ENCODE measurements around the gene BPI. TPM values are rescaled to one million over a fixed set of nuclear protein-coding genes. Genes with fewer than 3 reads are reported as not detected.

The BPI gene
- total RNA-seq, 4 donors from 2014 or later, result not detected

GRCh38 chr20:38302786-38303185, 1.2 kb upstream of the BPI start:
- H3K9me3 ChIP-seq, result no peaks in the 10 kb centered on the region
- H3K36me3 ChIP-seq, result no peaks in the 10 kb centered on the region
- H3K27me3 ChIP-seq, result no peaks in the 10 kb centered on the region
- intact Hi-C loops (cut with DNase I; ENCODE audit: low total_unique reads), result loop anchor here (10.0 kb wide), 1 partner anchor 248 kb away; no protein-coding TSS in a partner anchor
- no peak overlapping the region for H3K4me3 ChIP-seq
- ATAC-seq (no peak), DNase-seq (no peak)
- TF ChIP-seq CTCF (IDR thresholded peaks at IDR 0.05 in 4 of 5, conservative IDR thresholded peaks at IDR 0.05 in 1 of 5) (no peak), POLR2A (IDR thresholded peaks at IDR 0.05) (no peak)
- in situ Hi-C loops (cut with MboI; ENCODE audit: low sequenced_read_pairs in 4 of 4), result loop anchor here in 1 of 4 donors (10.0 kb wide), 1 partner anchor 68 kb away; no protein-coding TSS in a partner anchor
- no peak overlapping the region for H3K27ac ChIP-seq
- H3K4me1 ChIP-seq, result peaks cover 0 to 7% of the 10 kb centered on the region in 2 donors

GRCh38 chr20:38304845-38305447, 990 bp downstream of the BPI start:
- H3K27me3 ChIP-seq, result no peaks in the 10 kb centered on the region
- H3K9me3 ChIP-seq, result no peaks in the 10 kb centered on the region
- H3K27ac ChIP-seq, result no peak overlapping the region
- ATAC-seq (peak in 1 of 2 donors; percentile 85), DNase-seq (peak in 1 of 2 donors; percentile 52)
- in situ Hi-C loops (cut with MboI; ENCODE audit: low sequenced_read_pairs in 4 of 4), result loop anchor here in 1 of 4 donors (10.0 kb wide), 1 partner anchor 70 kb away; no protein-coding TSS in a partner anchor
- H3K4me1 ChIP-seq, result no peaks in the 10 kb centered on the region
- TF ChIP-seq POLR2A (IDR thresholded peaks at IDR 0.05) (no peak), CTCF (IDR thresholded peaks at IDR 0.05 in 4 of 5, conservative IDR thresholded peaks at IDR 0.05 in 1 of 5) (peak; percentile 40 to 67 (median 45))
- intact Hi-C loops (cut with DNase I; ENCODE audit: low total_unique reads), result loop anchor here (1.0 to 10.0 kb wide), 2 partner anchors 76 to 250 kb away; no protein-coding TSS in a partner anchor
- no peaks in the 10 kb centered on the region for H3K36me3 ChIP-seq
- H3K4me3 ChIP-seq, result no peak overlapping the region

GRCh38 chr20:38305541-38305940, 1.6 kb downstream of the BPI start:
- no peaks in the 10 kb centered on the region for H3K27me3 ChIP-seq
- in situ Hi-C loops (cut with MboI; ENCODE audit: low sequenced_read_pairs in 4 of 4), result loop anchor here in 1 of 4 donors (10.0 kb wide), 1 partner anchor 71 kb away; no protein-coding TSS in a partner anchor
- TF ChIP-seq CTCF (IDR thresholded peaks at IDR 0.05 in 4 of 5, conservative IDR thresholded peaks at IDR 0.05 in 1 of 5) (no peak), POLR2A (IDR thresholded peaks at IDR 0.05) (no peak)

GRCh38 chr20:38306379-38306778, 2.4 kb downstream of the BPI start:
- Histone ChIP-seq H3K27ac (no peak overlapping the region), H3K4me3 (no peak overlapping the region), H3K27me3 (no peaks in the 10 kb centered on the region), H3K36me3 (no peaks in the 10 kb centered on the region), H3K4me1 (no peaks in the 10 kb centered on the region), H3K9me3 (no peaks in the 10 kb centered on the region)
- intact Hi-C loops (cut with DNase I; ENCODE audit: low total_unique reads), result loop anchor here (10.0 kb wide), 1 partner anchor 252 kb away; no protein-coding TSS in a partner anchor
- no peak for DNase-seq
- in situ Hi-C loops (cut with MboI; ENCODE audit: low sequenced_read_pairs in 4 of 4), result loop anchor here in 1 of 4 donors (10.0 kb wide), 1 partner anchor 72 kb away; no protein-coding TSS in a partner anchor
- no peak for TF ChIP-seq CTCF (IDR thresholded peaks at IDR 0.05 in 4 of 5, conservative IDR thresholded peaks at IDR 0.05 in 1 of 5)
- no peak for TF ChIP-seq POLR2A (IDR thresholded peaks at IDR 0.05)
- ATAC-seq, result no peak

More at GRCh38 chr20:38305541-38305940, 1.6 kb downstream of the BPI start:
- no peak for DNase-seq
- Histone ChIP-seq H3K36me3 (no peaks in the 10 kb centered on the region), H3K27ac (no peak overlapping the region), H3K4me3 (no peak overlapping the region), H3K9me3 (no peaks in the 10 kb centered on the region), H3K4me1 (no peaks in the 10 kb centered on the region)
- intact Hi-C loops (cut with DNase I; ENCODE audit: low total_unique reads), result loop anchor here (1.0 to 10.0 kb wide), 2 partner anchors 76 to 251 kb away; no protein-coding TSS in a partner anchor
- ATAC-seq, result no peak

Data from gastrocnemius medialis (tissue), 4 donors.